Brain microvascular endothelial cell (primary cell): ENCODE measurements around the gene HMGCLL1.
A peak's percentile ranks its signal among the peaks of the same experiment; 100 is the strongest.

Experiments
- DNase-seq: peaks from one replicate; pipeline ENCODE4 v3.0.0-alpha.2; 2020
- H3K27ac ChIP-seq: fragments of 250-450 bp; sonication (Bioruptor Pico); 2 replicates; pipeline ENCODE4 v1.5.1; 2020; ENCODE audit warnings: mild to moderate bottlenecking, moderate library complexity
- H3K27me3 ChIP-seq: fragments of 250-450 bp; sonication (Bioruptor Pico); replicated peaks from 2 replicates; pipeline ENCODE4 v1.5.1; 2020; ENCODE audit warnings: mild to moderate bottlenecking
- H3K36me3 ChIP-seq: fragments of 250-450 bp; sonication (Bioruptor Pico); replicated peaks from 2 replicates; pipeline ENCODE4 v1.5.1; 2020; ENCODE audit warnings: mild to moderate bottlenecking
- H3K4me3 ChIP-seq: 2 replicates; pipeline ENCODE4 v1.5.1; 2011; ENCODE audit warnings: low read depth, mild to moderate bottlenecking, control low read depth, low read length, moderate library complexity
- in situ Hi-C: cut with HindIII; loops from 2 replicates; pipeline ENCODE4 v1.10.0; 2017; ENCODE audit warnings: low sequenced_read_pairs, low pct_ligation_motif_present
- TF ChIP-seq, protein P1 (sequence below): IDR thresholded peaks from 2 replicates; pipeline ENCODE4 v1.5.1; 2011; ENCODE audit warnings: low read depth, mild to moderate bottlenecking, moderate library complexity, low read length, control low read depth, inconsistent platforms; ENCODE audit errors: missing control alignments

HMGCLL1 gene

DNA sequence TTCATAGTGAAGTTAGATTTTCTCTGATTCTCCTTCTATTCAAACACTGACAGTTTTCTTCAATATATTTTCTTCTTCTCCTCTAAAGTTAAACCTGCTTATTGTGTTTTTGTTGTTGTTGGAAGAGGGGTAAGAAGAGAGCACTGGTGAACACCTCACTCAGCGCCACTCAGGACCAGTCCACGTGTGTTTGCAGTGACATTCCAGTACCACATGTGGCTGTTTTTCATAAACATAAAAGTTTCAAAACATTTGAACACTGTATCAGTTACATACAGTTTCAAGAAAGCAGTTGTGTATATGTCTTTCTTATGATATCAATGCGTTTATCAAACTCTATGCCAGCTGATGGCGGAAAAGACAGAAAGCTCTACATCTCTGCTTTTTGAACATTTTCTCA is 86.7 kb downstream of the HMGCLL1 start:
- Histone ChIP-seq H3K27me3 (no peaks in the 10 kb centered on the region), H3K36me3 (no peaks in the 10 kb centered on the region), H3K27ac (no peak overlapping the region), H3K4me3 (no peak overlapping the region)
- TF ChIP-seq, protein P1, sequence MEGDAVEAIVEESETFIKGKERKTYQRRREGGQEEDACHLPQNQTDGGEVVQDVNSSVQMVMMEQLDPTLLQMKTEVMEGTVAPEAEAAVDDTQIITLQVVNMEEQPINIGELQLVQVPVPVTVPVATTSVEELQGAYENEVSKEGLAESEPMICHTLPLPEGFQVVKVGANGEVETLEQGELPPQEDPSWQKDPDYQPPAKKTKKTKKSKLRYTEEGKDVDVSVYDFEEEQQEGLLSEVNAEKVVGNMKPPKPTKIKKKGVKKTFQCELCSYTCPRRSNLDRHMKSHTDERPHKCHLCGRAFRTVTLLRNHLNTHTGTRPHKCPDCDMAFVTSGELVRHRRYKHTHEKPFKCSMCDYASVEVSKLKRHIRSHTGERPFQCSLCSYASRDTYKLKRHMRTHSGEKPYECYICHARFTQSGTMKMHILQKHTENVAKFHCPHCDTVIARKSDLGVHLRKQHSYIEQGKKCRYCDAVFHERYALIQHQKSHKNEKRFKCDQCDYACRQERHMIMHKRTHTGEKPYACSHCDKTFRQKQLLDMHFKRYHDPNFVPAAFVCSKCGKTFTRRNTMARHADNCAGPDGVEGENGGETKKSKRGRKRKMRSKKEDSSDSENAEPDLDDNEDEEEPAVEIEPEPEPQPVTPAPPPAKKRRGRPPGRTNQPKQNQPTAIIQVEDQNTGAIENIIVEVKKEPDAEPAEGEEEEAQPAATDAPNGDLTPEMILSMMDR = no peak
- in situ Hi-C loops = no loop called here
- DNase-seq = no peak

DNA sequence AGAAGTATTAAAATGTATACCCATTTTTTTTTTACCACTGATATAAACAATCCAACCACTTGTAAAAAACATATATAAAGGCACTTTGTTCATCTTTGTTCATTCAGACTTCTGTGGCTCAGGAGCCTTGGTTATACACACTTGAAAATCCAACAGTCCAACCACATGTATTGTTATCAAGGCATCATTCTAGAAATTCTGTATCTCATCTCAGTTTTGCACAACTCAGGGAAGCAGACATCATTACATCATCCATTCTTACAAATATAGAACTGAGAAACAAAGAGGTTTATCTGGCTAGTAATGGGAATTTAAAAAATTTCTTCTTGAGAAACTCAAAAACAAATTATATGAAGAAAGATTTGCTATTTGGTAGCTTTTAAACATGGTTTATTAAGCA is 88.1 kb downstream of the HMGCLL1 start:
- Histone ChIP-seq H3K36me3 (no peaks in the 10 kb centered on the region), H3K27ac (no peak overlapping the region), H3K27me3 (no peaks in the 10 kb centered on the region), H3K4me3 (no peak overlapping the region)
- in situ Hi-C loops = no loop called here
- DNase-seq = no peak
- TF ChIP-seq, protein P1 = no peak

DNA sequence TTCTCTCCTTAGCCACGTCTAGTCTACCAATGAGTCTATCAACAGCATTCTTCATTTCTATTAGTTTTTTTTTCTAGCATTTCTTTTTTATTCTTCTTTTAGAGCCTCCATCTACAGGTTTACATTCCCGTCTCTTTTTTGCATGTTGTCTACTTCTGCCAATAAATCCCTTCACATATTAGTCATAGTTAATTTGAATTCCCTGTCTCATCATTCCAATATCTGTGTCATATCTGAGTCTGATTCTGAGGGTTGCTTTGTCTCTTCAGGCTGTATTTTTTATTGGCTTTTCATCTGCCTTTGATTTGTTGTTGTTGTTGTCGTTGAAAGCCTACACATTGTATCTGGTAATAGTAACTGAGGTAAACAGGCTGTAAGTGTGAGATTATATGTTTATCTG is 104.6 kb downstream of the HMGCLL1 start:
- no peak for DNase-seq
- TF ChIP-seq, protein P1 = no peak
- H3K4me3 ChIP-seq = no peak overlapping the region
- in situ Hi-C loops = no loop called here
- no peaks in the 10 kb centered on the region for H3K27me3 ChIP-seq
- no peaks in the 10 kb centered on the region for H3K36me3 ChIP-seq
- H3K27ac ChIP-seq = no peak overlapping the region

- no peaks in the 10 kb centered on the region for H3K36me3 ChIP-seq
- DNase-seq = no peak
- no peak overlapping the region for H3K4me3 ChIP-seq
- no peaks in the 10 kb centered on the region for H3K27me3 ChIP-seq
- H3K27ac ChIP-seq = no peak overlapping the region
- in situ Hi-C loops = no loop called here
- TF ChIP-seq, protein P1 = no peak
Observed at GRCh38 chr6:55473722-55474121, 105.3 kb downstream of the HMGCLL1 start.

- TF ChIP-seq, protein P1 = no peak
- Histone ChIP-seq H3K36me3 (no peaks in the 10 kb centered on the region), H3K27me3 (no peaks in the 10 kb centered on the region), H3K4me3 (no peak overlapping the region), H3K27ac (no peak overlapping the region)
- in situ Hi-C loops = no loop called here
- DNase-seq = peak; percentile 14
Observed at GRCh38 chr6:55469951-55470366, 109.0 kb downstream of the HMGCLL1 start.

DNA sequence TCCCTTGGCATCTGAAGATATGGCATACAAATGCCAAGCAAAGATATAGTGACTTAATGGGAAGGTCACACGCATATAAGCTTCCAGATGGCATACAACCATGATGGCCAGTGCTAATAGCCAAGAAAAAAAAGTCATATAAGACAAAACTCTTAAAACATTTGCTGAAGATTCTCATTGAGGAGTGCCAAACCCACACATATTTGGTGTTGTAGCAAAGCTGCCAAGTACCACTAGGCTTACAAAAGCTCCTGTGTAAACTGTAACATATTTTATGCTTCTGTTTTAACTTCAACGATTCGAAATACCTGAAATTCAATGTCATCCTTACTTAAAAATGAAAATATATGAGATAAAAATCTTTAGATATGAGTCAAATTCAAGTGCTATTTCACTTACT is 123.0 kb downstream of the HMGCLL1 start:
- Histone ChIP-seq H3K27ac (no peak overlapping the region), H3K27me3 (no peaks in the 10 kb centered on the region), H3K4me3 (no peak overlapping the region), H3K36me3 (no peaks in the 10 kb centered on the region)
- TF ChIP-seq, protein P1 = no peak
- in situ Hi-C loops = no loop called here
- no peak for DNase-seq
